CD4-positive, CD25-positive, alpha-beta regulatory T cell (primary cell): Measurements from ENCODE around the gene ORAI3. TPM values are rescaled to one million over a fixed set of nuclear protein-coding genes. Genes with fewer than 3 reads are reported as not detected.

Experiments
- ATAC-seq, 2 donors: fragments of 150-1000 bp; cut with Tn5 transposase; one replicate each; pipeline ENCODE4 v1.10.0; 2021; ENCODE audit warnings: low read depth in 2 of 2, moderate number of reproducible peaks in 2 of 2, moderate library complexity in 1 of 2
- DNase-seq, 3 donors: peaks; one replicate each; pipeline versions ENCODE4 v3.0.0 to v3.0.0-alpha.2; 2012 to 2022; ENCODE audit warnings: mixed read lengths in 1 of 3
- H3K27ac ChIP-seq: one replicate; pipeline ENCODE4 v1.7.0; 2013; ENCODE audit warnings: mild to moderate bottlenecking, low read length; ENCODE audit not compliant: insufficient read depth, poor library complexity, severe bottlenecking
- H3K27me3 ChIP-seq: one replicate; pipeline ENCODE4 v1.7.0; 2013; ENCODE audit warnings: low read length; ENCODE audit not compliant: control insufficient read depth, insufficient read depth
- H3K36me3 ChIP-seq: one replicate; pipeline ENCODE4 v1.7.0; 2013; ENCODE audit warnings: mild to moderate bottlenecking, low read length, moderate library complexity; ENCODE audit not compliant: control insufficient read depth, insufficient read depth
- H3K4me1 ChIP-seq: 2 replicates; pipeline ENCODE4 v1.7.0; 2013; ENCODE audit warnings: mild to moderate bottlenecking, low read length; ENCODE audit not compliant: insufficient read depth, control insufficient read depth, poor library complexity, severe bottlenecking
- H3K4me3 ChIP-seq: one replicate; pipeline ENCODE4 v1.7.0; 2013; ENCODE audit warnings: low read depth, mild to moderate bottlenecking, low read length, moderate library complexity
- H3K9me3 ChIP-seq, 2 experiments: 1 replicate in 1 of 2; 2 replicates in 1 of 2; pipeline ENCODE4 v1.7.0; 2013; ENCODE audit warnings: low read length in 2 of 2, mild to moderate bottlenecking in 1 of 2, moderate library complexity in 1 of 2; ENCODE audit not compliant: control insufficient read depth in 2 of 2
- H3K27ac Mint-ChIP-seq, 3 donors: one replicate each; pipeline ENCODE4 v1.8.0; 2020 to 2022; ENCODE audit warnings: mild to moderate bottlenecking in 3 of 3, mixed read lengths in 3 of 3, moderate library complexity in 2 of 3
- H3K27me3 Mint-ChIP-seq: one replicate; pipeline ENCODE4 v1.8.0; 2022; ENCODE audit warnings: mild to moderate bottlenecking, mixed read lengths
- H3K36me3 Mint-ChIP-seq: one replicate; pipeline ENCODE4 v1.8.0; 2020; ENCODE audit warnings: mixed read lengths
- H3K4me1 Mint-ChIP-seq, 4 donors: one replicate each; pipeline ENCODE4 v1.8.0; 2020 to 2022; ENCODE audit warnings: mixed read lengths in 4 of 4, mild to moderate bottlenecking in 1 of 4
- H3K4me3 Mint-ChIP-seq, 4 donors: one replicate each; pipeline ENCODE4 v1.8.0; 2020 to 2022; ENCODE audit warnings: mild to moderate bottlenecking in 4 of 4, mixed read lengths in 4 of 4, moderate library complexity in 3 of 4
- H3K9me3 Mint-ChIP-seq, 7 donors: one replicate each; pipeline ENCODE4 v1.8.0; 2020 to 2022; ENCODE audit warnings: mixed read lengths in 7 of 7, mild to moderate bottlenecking in 3 of 7, moderate library complexity in 2 of 7
- polyA plus RNA-seq, 4 donors: library from polyadenylated mRNA; unstranded; fragments of 300-500 nt; fragmentation: Illumina TruSeq; gene quantifications; one replicate each; pipeline ENCODE4 v1.2.3, GENCODE V29; 2021
- total RNA-seq: library from RNA; stranded (reverse); gene quantifications from one replicate; pipeline ENCODE4 v1.2.3, GENCODE V29; 2022

The ORAI3 gene
- total and polyA plus RNA-seq, 5 donors from 2014 or later = 7.7 to 34.7 (median 31.4) TPM

DNA sequence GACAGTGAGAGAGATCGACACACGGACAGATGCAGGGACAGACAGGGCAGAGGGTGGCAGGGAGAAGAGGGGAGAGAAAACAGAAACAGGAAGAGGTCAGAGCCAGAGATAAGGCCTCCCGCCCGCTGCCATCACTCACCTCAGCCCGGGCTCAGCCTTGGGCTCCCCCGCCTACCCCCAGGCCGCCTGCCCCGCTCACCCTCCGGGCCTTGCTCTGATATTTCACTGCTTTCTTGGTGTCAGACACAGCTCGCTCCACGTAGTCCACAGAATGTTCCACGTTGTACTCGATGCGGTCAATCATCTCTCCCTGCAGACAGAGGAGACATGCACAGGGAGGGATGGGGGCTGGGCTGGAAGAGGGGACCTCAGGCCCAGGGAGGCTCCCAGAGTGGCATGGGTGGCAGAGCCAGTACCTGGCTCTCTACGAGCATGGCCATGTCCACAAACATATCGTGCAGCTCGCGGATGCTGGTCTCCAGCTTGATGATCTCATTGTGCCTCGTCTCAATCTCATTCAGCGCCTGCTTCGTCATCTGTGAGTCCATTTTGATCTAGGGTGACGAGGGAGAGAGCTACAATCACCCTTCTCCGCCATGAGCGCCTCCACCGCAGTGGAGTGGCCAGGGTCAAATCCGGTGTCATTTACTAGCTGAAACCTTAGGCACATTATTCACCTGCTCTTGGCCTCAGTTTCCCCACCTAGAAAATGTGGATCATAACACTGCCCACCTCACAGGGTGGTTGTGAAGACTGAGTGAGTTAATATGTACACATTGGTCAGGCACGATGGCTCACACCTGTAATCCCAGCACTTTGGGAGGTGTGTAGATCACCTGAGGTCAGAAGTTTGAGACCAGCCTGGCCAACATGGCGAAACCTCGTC, 44.3 kb downstream of the ORAI3 start:
- Mint-ChIP-seq H3K4me1 (peaks cover 0 to 9% (median 1%) of the 10 kb centered on the region in 4 donors), H3K27me3 (peaks cover 8% of the 10 kb centered on the region), H3K27ac (peak overlapping the region in 1 of 3 donors; percentile 80), H3K9me3 (peaks cover 0 to 1% (median 0%) of the 10 kb centered on the region in 7 donors), H3K4me3 (no peak overlapping the region), H3K36me3 (no peaks in the 10 kb centered on the region)
- H3K36me3 ChIP-seq = no peaks in the 10 kb centered on the region
- no peaks in the 10 kb centered on the region for H3K9me3 ChIP-seq
- ATAC-seq (no peak), DNase-seq (no peak)
- no peak overlapping the region for H3K4me3 ChIP-seq
- no peaks in the 10 kb centered on the region for H3K27me3 ChIP-seq
- no peak overlapping the region for H3K27ac ChIP-seq
- H3K4me1 ChIP-seq = peaks cover 12% of the 10 kb centered on the region

- no peaks in the 10 kb centered on the region for H3K27me3 ChIP-seq
- ATAC-seq (no peak), DNase-seq (no peak)
- Mint-ChIP-seq H3K4me3 (peak overlapping the region in 3 of 4 donors; percentile 30 to 71 (median 62)), H3K9me3 (peaks cover 0 to 1% (median 0%) of the 10 kb centered on the region in 7 donors), H3K36me3 (no peaks in the 10 kb centered on the region), H3K27me3 (peaks cover 14% of the 10 kb centered on the region), H3K4me1 (peaks cover 0 to 9% (median 1%) of the 10 kb centered on the region in 4 donors), H3K27ac (no peak overlapping the region)
- H3K36me3 ChIP-seq = no peaks in the 10 kb centered on the region
- no peak overlapping the region for H3K27ac ChIP-seq
- H3K4me1 ChIP-seq = peaks cover 12% of the 10 kb centered on the region
- no peaks in the 10 kb centered on the region for H3K9me3 ChIP-seq
- H3K4me3 ChIP-seq = no peak overlapping the region
These were observed 47.1 kb downstream of the ORAI3 start for GRCh38 chr16:30995927-30996323.

DNA sequence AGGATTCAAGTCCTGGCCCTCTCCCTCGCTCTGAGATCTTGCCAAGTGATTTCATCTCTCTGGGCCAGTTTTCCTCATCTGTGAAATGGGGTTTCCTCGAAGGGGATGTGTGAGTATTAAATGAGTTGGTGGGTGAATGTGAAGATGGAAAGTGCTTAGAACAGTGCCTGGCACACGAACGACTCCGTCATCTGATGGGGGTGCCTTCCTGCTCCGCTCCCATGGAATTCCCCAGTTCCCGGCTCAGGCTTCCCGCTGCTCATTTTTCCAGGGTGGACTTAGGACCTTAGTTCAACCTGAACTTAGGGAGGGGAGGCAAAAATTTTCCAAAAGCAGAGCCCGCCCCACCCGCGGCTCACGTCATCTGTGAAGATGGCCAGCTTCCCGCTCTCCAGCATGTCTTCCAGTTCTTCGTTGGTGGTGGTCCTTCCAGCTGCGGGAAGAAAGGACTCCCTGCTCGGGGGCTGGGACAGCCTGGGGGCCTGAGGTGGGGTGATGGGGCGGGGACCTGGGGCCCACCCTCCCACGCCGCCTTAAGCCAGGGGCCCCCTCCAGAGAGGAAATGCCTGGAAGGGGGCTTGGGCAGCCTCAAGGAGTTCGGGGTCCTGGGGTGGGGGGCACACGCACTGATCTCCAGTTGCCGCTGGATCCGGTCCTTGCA, 47.6 kb downstream of the ORAI3 start:
- Mint-ChIP-seq H3K36me3 (no peaks in the 10 kb centered on the region), H3K4me3 (peak overlapping the region; percentile 61 to 82 (median 75)), H3K27ac (peak overlapping the region; percentile 52 to 79 (median 78)), H3K27me3 (peaks cover 13% of the 10 kb centered on the region), H3K4me1 (peaks cover 0 to 9% (median 1%) of the 10 kb centered on the region in 4 donors), H3K9me3 (peaks cover 0 to 1% (median 0%) of the 10 kb centered on the region in 7 donors)
- peak overlapping the region; percentile 41 for H3K4me3 ChIP-seq
- no peaks in the 10 kb centered on the region for H3K27me3 ChIP-seq
- DNase-seq (no peak), ATAC-seq (no peak)
- H3K36me3 ChIP-seq = no peaks in the 10 kb centered on the region
- no peaks in the 10 kb centered on the region for H3K9me3 ChIP-seq
- peak overlapping the region; percentile 51 for H3K27ac ChIP-seq
- H3K4me1 ChIP-seq = peaks cover 12% of the 10 kb centered on the region

GRCh38 chr16:30996985-30997724, 48.3 kb downstream of the ORAI3 start:
- Histone ChIP-seq H3K27ac (peak overlapping the region; percentile 51), H3K4me1 (peaks cover 12% of the 10 kb centered on the region), H3K9me3 (no peaks in the 10 kb centered on the region), H3K36me3 (no peaks in the 10 kb centered on the region), H3K27me3 (no peaks in the 10 kb centered on the region), H3K4me3 (peak overlapping the region; percentile 41)
- DNase-seq (peak; percentile 64 to 76 (median 75)), ATAC-seq (peak; percentile 96 to 97)
- H3K4me1 Mint-ChIP-seq = peaks cover 0 to 9% (median 1%) of the 10 kb centered on the region in 4 donors
- H3K9me3 Mint-ChIP-seq = peaks cover 0 to 1% (median 0%) of the 10 kb centered on the region in 7 donors
- H3K4me3 Mint-ChIP-seq = peak overlapping the region; percentile 61 to 82 (median 79)
- H3K27ac Mint-ChIP-seq = peak overlapping the region; percentile 52 to 79 (median 78)
- H3K27me3 Mint-ChIP-seq = peaks cover 12% of the 10 kb centered on the region
- H3K36me3 Mint-ChIP-seq = no peaks in the 10 kb centered on the region

GRCh38 chr16:30997725-30998711, 49.1 kb downstream of the ORAI3 start:
- DNase-seq (no peak), ATAC-seq (no peak)
- H3K27me3 ChIP-seq = no peaks in the 10 kb centered on the region
- H3K4me3 ChIP-seq = no peak overlapping the region
- no peaks in the 10 kb centered on the region for H3K36me3 ChIP-seq
- no peak overlapping the region for H3K27ac Mint-ChIP-seq
- H3K27me3 Mint-ChIP-seq = peaks cover 14% of the 10 kb centered on the region
- H3K4me1 Mint-ChIP-seq = peaks cover 0 to 9% (median 1%) of the 10 kb centered on the region in 4 donors
- H3K9me3 ChIP-seq = no peaks in the 10 kb centered on the region
- H3K4me3 Mint-ChIP-seq = peak overlapping the region; percentile 52 to 76 (median 64)
- no peaks in the 10 kb centered on the region for H3K36me3 Mint-ChIP-seq
- no peak overlapping the region for H3K27ac ChIP-seq
- H3K4me1 ChIP-seq = peaks cover 12% of the 10 kb centered on the region
- peaks cover 0 to 1% (median 0%) of the 10 kb centered on the region in 7 donors for H3K9me3 Mint-ChIP-seq

GRCh38 chr16:30998852-30999761, 50.2 kb downstream of the ORAI3 start:
- no peak for DNase-seq
- Histone ChIP-seq H3K9me3 (no peaks in the 10 kb centered on the region), H3K27ac (no peak overlapping the region), H3K27me3 (no peaks in the 10 kb centered on the region), H3K4me3 (no peak overlapping the region), H3K4me1 (peaks cover 12% of the 10 kb centered on the region), H3K36me3 (no peaks in the 10 kb centered on the region)
- peaks cover 0 to 11% (median 1%) of the 10 kb centered on the region in 4 donors for H3K4me1 Mint-ChIP-seq
- ATAC-seq = no peak
- H3K36me3 Mint-ChIP-seq = no peaks in the 10 kb centered on the region
- peak overlapping the region in 2 of 4 donors; percentile 28 to 41 for H3K4me3 Mint-ChIP-seq
- peaks cover 14% of the 10 kb centered on the region for H3K27me3 Mint-ChIP-seq
- peak overlapping the region in 1 of 3 donors; percentile 2 for H3K27ac Mint-ChIP-seq
- peaks cover 0 to 1% (median 0%) of the 10 kb centered on the region in 7 donors for H3K9me3 Mint-ChIP-seq
